CD4-positive, alpha-beta T cell treated with Interleukin-15 for 1 hour (primary cell): ENCODE data around the gene HIP1.
"Not testable (repeated sequence)": the region's sequence is repeated elsewhere in the genome, so short reads cannot be mapped to it uniquely, and the experiment has no call there.

Source experiments
- DNase-seq: peaks from one replicate; pipeline ENCODE4 v3.0.0-alpha.2; 2020

Gene HIP1

DNA sequence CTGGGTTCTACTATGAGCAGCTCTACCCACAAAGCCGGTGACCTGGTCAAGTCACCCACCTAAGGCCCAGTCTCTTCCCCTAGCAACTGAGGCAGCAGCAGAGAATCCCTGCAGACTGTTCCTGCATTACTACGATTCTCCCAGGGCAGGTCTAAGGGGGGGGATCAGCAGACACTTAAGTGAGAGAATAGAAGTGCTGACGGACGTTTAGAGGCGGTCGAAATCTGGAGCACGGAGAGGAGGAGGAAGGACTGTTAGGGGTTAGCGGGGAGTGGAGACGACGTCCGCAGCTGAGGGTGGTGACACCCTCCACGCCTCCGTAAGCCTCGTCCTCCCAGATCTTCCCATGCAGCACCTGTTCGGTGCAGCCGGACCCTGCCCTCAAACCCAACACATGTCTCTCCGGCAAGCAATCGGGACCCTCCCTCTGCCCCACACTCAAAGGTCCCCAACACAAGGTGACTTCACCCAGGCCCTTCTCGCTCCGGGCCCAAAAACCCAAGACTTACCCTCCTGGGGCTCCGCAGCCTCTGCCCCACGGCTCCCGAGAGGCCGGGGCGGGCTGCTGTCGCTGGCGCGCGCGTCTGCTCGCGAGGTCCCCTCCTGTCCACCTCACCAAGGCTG is 253.3 kb downstream of the HIP1 start:
- not testable (repeated sequence) for DNase-seq
